MCF 10A (cell line): Measurements from ENCODE around the gene NR5A1. TPM values are rescaled to one million over a fixed set of nuclear protein-coding genes. Genes with fewer than 3 reads are reported as not detected.

ENCODE experiments used
- BruUV-seq: library from RNA; stranded (reverse); fragments of 400-500 nt; replicated peaks from 2 replicates; lab custom pipeline; 2021; lab: Mats Ljungman, UMichigan
- CTCF ChIA-PET: fragments of 300-600 bp; sonication (Branson Sonifier 250); formaldehyde crosslinking; extraction: SDS; loops from one replicate; lab custom pipeline; 2021; ENCODE audit warnings: antibody characterized with exemption, inconsistent platforms; lab: Yijun Ruan, JAX
- POLR2A ChIA-PET: fragments of 300-600, 350-650 bp; sonication (Branson Sonifier 250); formaldehyde crosslinking; extraction: SDS; loops from one replicate; lab custom pipeline; 2020; ENCODE audit warnings: antibody characterized with exemption, inconsistent platforms; lab: Yijun Ruan, JAX
- DNase-seq: peaks from one replicate; pipeline ENCODE4 v3.0.0-alpha.2; 2018; ENCODE audit not compliant: unreplicated experiment
- H3K27ac Mint-ChIP-seq: one replicate; pipeline ENCODE4 v1.8.0; 2022; ENCODE audit warnings: mild to moderate bottlenecking, low read depth, mixed read lengths; ENCODE audit not compliant: unreplicated experiment
- H3K27me3 Mint-ChIP-seq: one replicate; pipeline ENCODE4 v1.8.0; 2022; ENCODE audit warnings: mixed read lengths; ENCODE audit not compliant: insufficient read depth, unreplicated experiment
- H3K36me3 Mint-ChIP-seq: one replicate; pipeline ENCODE4 v1.8.0; 2022; ENCODE audit warnings: mild to moderate bottlenecking, moderate library complexity, mixed read lengths; ENCODE audit not compliant: insufficient read depth, unreplicated experiment
- H3K4me1 Mint-ChIP-seq: one replicate; pipeline ENCODE4 v1.8.0; 2022; ENCODE audit warnings: mixed read lengths; ENCODE audit not compliant: insufficient read depth, unreplicated experiment
- H3K4me3 Mint-ChIP-seq: one replicate; pipeline ENCODE4 v1.8.0; 2022; ENCODE audit warnings: mild to moderate bottlenecking, moderate library complexity, mixed read lengths; ENCODE audit not compliant: unreplicated experiment
- H3K9me3 Mint-ChIP-seq: one replicate; pipeline ENCODE4 v1.8.0; 2022; ENCODE audit warnings: mixed read lengths; ENCODE audit not compliant: unreplicated experiment
- intact Hi-C: fragments of 100-400 bp; cut with micrococcal nuclease; formaldehyde crosslinking; loops from 2 replicates; pipeline ENCODE4 v1.14.1; 2022
- total RNA-seq: library from RNA; stranded (reverse); gene quantifications from 2 replicates; pipeline ENCODE4 v1.2.3, GENCODE V29; 2022
- TF ChIP-seq, protein P1 (sequence below): fragments of 200-600 bp; IDR thresholded peaks from one replicate; pipeline ENCODE4 v1.8.0; 2022; ENCODE audit warnings: antibody characterized with exemption, mild to moderate bottlenecking; ENCODE audit not compliant: unreplicated experiment

The NR5A1 gene
- total RNA-seq, 1 experiment from 2014 or later: not detected

DNA sequence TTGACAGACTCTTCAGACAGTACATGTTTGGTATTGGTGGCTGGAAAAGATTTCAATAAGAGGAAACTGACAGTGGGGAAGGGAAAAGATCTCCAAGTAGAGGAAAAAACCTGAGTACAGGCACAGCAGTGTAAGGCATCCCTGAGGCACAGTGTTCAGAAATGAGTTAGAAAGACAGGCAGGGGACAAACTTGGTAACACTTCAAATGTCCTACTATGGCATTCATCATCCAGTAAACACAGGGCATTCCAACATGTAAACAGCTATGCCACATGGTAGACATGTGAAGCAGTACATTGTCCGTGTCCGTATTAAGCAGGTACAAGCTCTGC lies 45.0 kb upstream of the NR5A1 start:
- H3K27ac Mint-ChIP-seq: no peak overlapping the region

GRCh38 chr9:124551472-124552272 lies 44.5 kb upstream of the NR5A1 start:
- Mint-ChIP-seq H3K27me3 (no peaks in the 10 kb centered on the region), H3K4me1 (no peaks in the 10 kb centered on the region), H3K4me3 (no peak overlapping the region), H3K9me3 (no peaks in the 10 kb centered on the region), H3K27ac (no peak overlapping the region), H3K36me3 (no peaks in the 10 kb centered on the region)
- CTCF ChIA-PET: interaction anchor here (0.5 to 6.1 kb wide), 52 partner anchors 11 to 1612 kb away, joined by 3 to 71 read pairs (median 5); no protein-coding TSS in a partner anchor
- BruUV-seq: no TSS peak
- DNase-seq: peak; percentile 59
- POLR2A ChIA-PET: interaction anchor here (0.6 to 1.5 kb wide), 14 partner anchors 13 to 283 kb away, joined by 3 to 7 read pairs (median 4); no protein-coding TSS in a partner anchor
- TF ChIP-seq, protein P1, sequence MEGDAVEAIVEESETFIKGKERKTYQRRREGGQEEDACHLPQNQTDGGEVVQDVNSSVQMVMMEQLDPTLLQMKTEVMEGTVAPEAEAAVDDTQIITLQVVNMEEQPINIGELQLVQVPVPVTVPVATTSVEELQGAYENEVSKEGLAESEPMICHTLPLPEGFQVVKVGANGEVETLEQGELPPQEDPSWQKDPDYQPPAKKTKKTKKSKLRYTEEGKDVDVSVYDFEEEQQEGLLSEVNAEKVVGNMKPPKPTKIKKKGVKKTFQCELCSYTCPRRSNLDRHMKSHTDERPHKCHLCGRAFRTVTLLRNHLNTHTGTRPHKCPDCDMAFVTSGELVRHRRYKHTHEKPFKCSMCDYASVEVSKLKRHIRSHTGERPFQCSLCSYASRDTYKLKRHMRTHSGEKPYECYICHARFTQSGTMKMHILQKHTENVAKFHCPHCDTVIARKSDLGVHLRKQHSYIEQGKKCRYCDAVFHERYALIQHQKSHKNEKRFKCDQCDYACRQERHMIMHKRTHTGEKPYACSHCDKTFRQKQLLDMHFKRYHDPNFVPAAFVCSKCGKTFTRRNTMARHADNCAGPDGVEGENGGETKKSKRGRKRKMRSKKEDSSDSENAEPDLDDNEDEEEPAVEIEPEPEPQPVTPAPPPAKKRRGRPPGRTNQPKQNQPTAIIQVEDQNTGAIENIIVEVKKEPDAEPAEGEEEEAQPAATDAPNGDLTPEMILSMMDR: peak; percentile 78
- intact Hi-C loops: loop anchor here (1.0 to 5.0 kb wide), 4 partner anchors 66 to 213 kb away; no protein-coding TSS in a partner anchor

More for the DNA sequence above, 45.0 kb upstream of the NR5A1 start:
- TF ChIP-seq, protein P1: no peak
- Mint-ChIP-seq H3K27me3 (no peaks in the 10 kb centered on the region), H3K4me1 (no peaks in the 10 kb centered on the region), H3K36me3 (no peaks in the 10 kb centered on the region), H3K4me3 (no peak overlapping the region), H3K9me3 (no peaks in the 10 kb centered on the region)
- intact Hi-C loops: loop anchor here (1.0 to 5.0 kb wide), 3 partner anchors 160 to 213 kb away; no protein-coding TSS in a partner anchor
- CTCF ChIA-PET: interaction anchor here (0.6 to 6.1 kb wide), 34 partner anchors 11 to 476 kb away, joined by 3 to 71 read pairs (median 6); no protein-coding TSS in a partner anchor
- POLR2A ChIA-PET: interaction anchor here (0.8 to 1.5 kb wide), 8 partner anchors 15 to 181 kb away, joined by 3 to 7 read pairs (median 4); no protein-coding TSS in a partner anchor
- no peak for DNase-seq
- no TSS peak for BruUV-seq

DNA sequence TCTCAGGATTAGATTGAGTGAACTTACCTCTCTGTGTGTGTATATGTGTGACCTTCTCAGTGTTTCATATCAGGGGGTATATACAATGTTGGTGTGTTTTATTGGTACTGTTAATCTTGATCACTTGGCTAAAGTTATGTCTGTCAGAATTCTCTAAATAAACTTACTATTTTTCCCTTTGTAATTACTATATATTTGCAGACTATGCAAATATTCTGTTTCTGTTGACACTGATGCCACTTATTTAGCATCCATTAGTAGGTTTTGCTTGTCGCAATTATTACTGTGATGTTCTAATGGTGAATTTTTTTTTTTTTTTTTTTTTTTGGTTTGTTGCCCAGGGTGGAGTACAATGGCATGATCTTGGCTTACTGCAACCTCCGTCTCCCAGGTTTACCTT lies 42.9 kb upstream of the NR5A1 start:
- H3K36me3 Mint-ChIP-seq: no peaks in the 10 kb centered on the region
- TF ChIP-seq, protein P1: no peak
- no TSS peak for BruUV-seq

DNA sequence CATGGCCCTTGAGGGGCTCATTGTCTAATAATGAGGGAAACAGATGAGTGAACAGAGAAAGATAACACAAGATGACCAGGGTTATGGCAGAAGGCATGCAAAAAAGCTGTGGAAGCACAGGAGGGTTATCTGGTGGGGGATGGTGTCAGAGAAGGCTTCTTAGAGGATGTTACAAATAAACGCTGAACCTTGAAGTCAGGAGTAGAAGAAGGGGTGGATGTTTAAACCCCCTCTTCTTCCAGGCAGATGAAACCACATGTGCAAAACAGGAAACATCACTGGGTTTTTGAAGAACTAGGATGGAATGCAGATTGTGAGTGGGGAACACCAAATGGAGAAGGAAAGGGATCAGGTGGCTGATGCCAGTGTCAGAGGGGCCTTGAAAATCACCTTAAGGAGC lies 41.8 kb upstream of the NR5A1 start:
- Mint-ChIP-seq H3K4me1 (no peaks in the 10 kb centered on the region), H3K27me3 (no peaks in the 10 kb centered on the region), H3K9me3 (no peaks in the 10 kb centered on the region), H3K36me3 (no peaks in the 10 kb centered on the region), H3K27ac (no peak overlapping the region), H3K4me3 (no peak overlapping the region)
- intact Hi-C loops: no loop called here
- CTCF ChIA-PET: interaction anchor here (0.7 to 5.8 kb wide), 5 partner anchors 13 to 217 kb away, joined by 3 to 71 read pairs (median 3); no protein-coding TSS in a partner anchor
- no TSS peak for BruUV-seq
- POLR2A ChIA-PET: no interaction called here
- no peak for DNase-seq
- TF ChIP-seq, protein P1: no peak

More for the DNA sequence above, 42.9 kb upstream of the NR5A1 start:
- Mint-ChIP-seq H3K4me3 (no peak overlapping the region), H3K27ac (no peak overlapping the region), H3K27me3 (no peaks in the 10 kb centered on the region), H3K4me1 (no peaks in the 10 kb centered on the region), H3K9me3 (no peaks in the 10 kb centered on the region)
- CTCF ChIA-PET: interaction anchor here (0.6 to 6.1 kb wide), 7 partner anchors 12 to 215 kb away, joined by 3 to 71 read pairs (median 4); no protein-coding TSS in a partner anchor
- intact Hi-C loops: loop anchor here (5.0 kb wide), 1 partner anchor 202 kb away; no protein-coding TSS in a partner anchor
- POLR2A ChIA-PET: no interaction called here
- no peak for DNase-seq
